ENCODE results near the gene CD226. TPM values are rescaled to one million over a fixed set of nuclear protein-coding genes. Genes with fewer than 3 reads are reported as not detected.

The CD226 gene
- total RNA-seq, 1 donor from 2014 or later: 5.8 TPM

GRCh38 chr18:69963196-69963595 is 15.5 kb upstream of the CD226 start:
- DNase-seq (no peak), ATAC-seq (no peak)
- TF ChIP-seq, protein P1, sequence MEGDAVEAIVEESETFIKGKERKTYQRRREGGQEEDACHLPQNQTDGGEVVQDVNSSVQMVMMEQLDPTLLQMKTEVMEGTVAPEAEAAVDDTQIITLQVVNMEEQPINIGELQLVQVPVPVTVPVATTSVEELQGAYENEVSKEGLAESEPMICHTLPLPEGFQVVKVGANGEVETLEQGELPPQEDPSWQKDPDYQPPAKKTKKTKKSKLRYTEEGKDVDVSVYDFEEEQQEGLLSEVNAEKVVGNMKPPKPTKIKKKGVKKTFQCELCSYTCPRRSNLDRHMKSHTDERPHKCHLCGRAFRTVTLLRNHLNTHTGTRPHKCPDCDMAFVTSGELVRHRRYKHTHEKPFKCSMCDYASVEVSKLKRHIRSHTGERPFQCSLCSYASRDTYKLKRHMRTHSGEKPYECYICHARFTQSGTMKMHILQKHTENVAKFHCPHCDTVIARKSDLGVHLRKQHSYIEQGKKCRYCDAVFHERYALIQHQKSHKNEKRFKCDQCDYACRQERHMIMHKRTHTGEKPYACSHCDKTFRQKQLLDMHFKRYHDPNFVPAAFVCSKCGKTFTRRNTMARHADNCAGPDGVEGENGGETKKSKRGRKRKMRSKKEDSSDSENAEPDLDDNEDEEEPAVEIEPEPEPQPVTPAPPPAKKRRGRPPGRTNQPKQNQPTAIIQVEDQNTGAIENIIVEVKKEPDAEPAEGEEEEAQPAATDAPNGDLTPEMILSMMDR (IDR thresholded peaks at IDR 0.05): no peak
- intact Hi-C loops (cut with DNase I): no loop called here
- Histone ChIP-seq H3K9me3 (no peaks in the 10 kb centered on the region), H3K27ac (no peak overlapping the region), H3K36me3 (no peaks in the 10 kb centered on the region), H3K4me3 (no peak overlapping the region), H3K4me1 (no peaks in the 10 kb centered on the region), H3K27me3 (no peaks in the 10 kb centered on the region)

DNA sequence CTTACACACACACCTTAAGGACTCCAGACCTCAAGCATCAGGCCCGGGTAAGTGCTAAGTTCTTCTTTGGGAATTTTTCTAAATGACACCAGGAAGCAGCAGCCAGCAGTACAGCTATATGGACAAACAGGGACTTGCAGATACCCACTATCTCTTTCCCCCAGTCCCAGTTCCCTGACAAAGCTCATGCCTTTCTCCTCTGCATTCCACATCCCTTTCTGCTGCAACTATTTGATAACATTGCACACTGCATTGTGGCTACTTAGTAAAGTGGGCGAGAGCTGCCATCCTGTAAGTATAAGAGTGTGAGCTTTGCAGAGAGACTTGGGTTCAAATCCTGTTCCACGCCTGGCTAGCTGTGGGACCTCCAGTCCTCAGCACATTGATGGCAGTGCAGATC is 14.0 kb upstream of the CD226 start:
- Histone ChIP-seq H3K4me3 (no peak overlapping the region), H3K27me3 (no peaks in the 10 kb centered on the region), H3K9me3 (no peaks in the 10 kb centered on the region), H3K4me1 (no peaks in the 10 kb centered on the region), H3K36me3 (no peaks in the 10 kb centered on the region), H3K27ac (no peak overlapping the region)
- no peak for ATAC-seq
- DNase-seq: no peak
- intact Hi-C loops (cut with DNase I): no loop called here
- TF ChIP-seq, protein P1 (IDR thresholded peaks at IDR 0.05): no peak

DNA sequence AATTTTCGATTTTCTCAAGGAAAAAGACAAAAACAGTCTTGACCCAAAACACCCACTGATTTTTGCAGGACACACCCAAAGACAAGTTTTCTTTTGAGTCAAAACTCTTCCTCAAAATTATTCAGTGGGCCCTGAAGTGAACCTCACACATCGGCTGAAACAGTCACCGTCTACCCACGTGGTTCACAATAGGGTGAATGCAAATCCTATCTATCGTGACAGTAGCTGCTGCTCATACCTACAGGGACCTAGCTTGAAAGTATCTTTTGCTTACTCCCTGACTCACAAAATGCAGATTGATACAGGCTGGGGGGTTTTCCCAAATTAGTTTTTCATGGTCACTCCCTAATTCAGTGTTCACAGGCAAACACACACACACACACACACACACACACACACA is 10.7 kb upstream of the CD226 start:
- Histone ChIP-seq H3K4me3 (no peak overlapping the region), H3K9me3 (no peaks in the 10 kb centered on the region), H3K36me3 (no peaks in the 10 kb centered on the region), H3K27ac (no peak overlapping the region), H3K4me1 (peaks cover 5% of the 10 kb centered on the region), H3K27me3 (no peaks in the 10 kb centered on the region)
- ATAC-seq (no peak), DNase-seq (no peak)
- intact Hi-C loops (cut with DNase I): no loop called here
- TF ChIP-seq, protein P1 (IDR thresholded peaks at IDR 0.05): no peak

DNA sequence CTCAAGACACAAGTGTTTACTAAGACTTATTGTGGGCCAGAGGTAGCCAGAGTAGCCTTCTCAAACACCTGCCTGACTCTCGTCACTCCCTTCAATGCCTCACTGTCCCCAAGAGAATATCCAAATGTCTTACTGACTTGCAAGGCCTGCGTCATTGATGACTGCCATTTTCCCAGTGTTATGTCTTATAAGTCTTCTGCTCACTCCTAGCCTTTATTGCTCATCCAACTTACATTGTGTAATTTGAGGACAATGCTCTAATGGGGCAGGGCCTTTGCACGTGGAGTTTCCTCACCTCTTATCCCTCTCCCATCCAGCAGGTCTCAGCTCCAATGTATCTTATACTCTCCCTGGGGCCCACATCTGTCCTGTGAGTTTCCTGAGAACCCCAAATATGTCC is 10.1 kb upstream of the CD226 start:
- Histone ChIP-seq H3K9me3 (no peaks in the 10 kb centered on the region), H3K4me1 (peaks cover 5% of the 10 kb centered on the region), H3K27me3 (no peaks in the 10 kb centered on the region), H3K27ac (no peak overlapping the region), H3K4me3 (no peak overlapping the region), H3K36me3 (no peaks in the 10 kb centered on the region)
- ATAC-seq (no peak), DNase-seq (no peak)
- TF ChIP-seq, protein P1 (IDR thresholded peaks at IDR 0.05): no peak
- intact Hi-C loops (cut with DNase I): no loop called here

GRCh38 chr18:69956665-69957620 is 9.3 kb upstream of the CD226 start:
- no peak overlapping the region for H3K4me3 ChIP-seq
- peaks cover 5% of the 10 kb centered on the region for H3K4me1 ChIP-seq
- no peak for ATAC-seq
- intact Hi-C loops (cut with DNase I): no loop called here
- no peak overlapping the region for H3K27ac ChIP-seq
- TF ChIP-seq, protein P1 (IDR thresholded peaks at IDR 0.05): no peak
- no peak for DNase-seq
- H3K27me3 ChIP-seq: no peaks in the 10 kb centered on the region
- no peaks in the 10 kb centered on the region for H3K36me3 ChIP-seq
- H3K9me3 ChIP-seq: no peaks in the 10 kb centered on the region

Measured in upper lobe of right lung (tissue), 1 donor.